Heart left ventricle (tissue), 16 donors: ENCODE results near the gene DUS4L. TPM values are rescaled to one million over a fixed set of nuclear protein-coding genes. Genes with fewer than 3 reads are reported as not detected.

Experiments used
- ATAC-seq, 4 donors: fragments of 200-7000 bp; cut with Tn5 transposase; one replicate each; pipeline ENCODE4 v1.9.1; 2020 to 2022; ENCODE audit warnings: moderate library complexity in 4 of 4, mild to moderate bottlenecking in 3 of 4, moderate number of reproducible peaks in 1 of 4
- DNase-seq, 5 donors: peaks; one replicate each; pipeline ENCODE4 v3.0.0-alpha.2; 2020
- H3K27ac ChIP-seq, 12 donors: fragments of 200-600 bp; sonication (generic) in 4 of 12; one replicate each; pipeline versions ENCODE4 v1.5.0 to v1.8.0; 2016 to 2022; ENCODE audit warnings: mild to moderate bottlenecking in 2 of 12
- H3K27me3 ChIP-seq, 9 donors: fragments of 200-600 bp; sonication (generic) in 2 of 9; one replicate each; pipeline versions ENCODE4 v1.5.1 to v1.8.0; 2016 to 2022; ENCODE audit warnings: mild to moderate bottlenecking in 3 of 9
- H3K36me3 ChIP-seq, 9 donors: fragments of 200-600 bp; sonication (generic) in 2 of 9; one replicate each; pipeline versions ENCODE4 v1.5.0 to v1.8.0; 2018 to 2022; ENCODE audit warnings: mild to moderate bottlenecking in 2 of 9
- H3K4me1 ChIP-seq, 12 donors: fragments of 200-600 bp; sonication (generic) in 4 of 12; one replicate each; pipeline versions ENCODE4 v1.5.0 to v1.8.0; 2016 to 2022; ENCODE audit warnings: mild to moderate bottlenecking in 3 of 12
- H3K4me3 ChIP-seq, 12 donors: fragments of 200-600 bp; sonication (generic) in 4 of 12; one replicate each; pipeline versions ENCODE4 v1.5.0 to v1.8.0; 2017 to 2022; ENCODE audit warnings: mild to moderate bottlenecking in 9 of 12, moderate library complexity in 4 of 12
- H3K9me3 ChIP-seq, 12 donors: fragments of 200-600 bp; sonication (generic) in 4 of 12; one replicate each; pipeline versions ENCODE4 v1.5.0 to v1.8.0; 2016 to 2022; ENCODE audit warnings: mild to moderate bottlenecking in 1 of 12
- POLR2A ChIP-seq, 2 donors: fragments of 450-650 bp; IDR thresholded peaks; one replicate each; pipeline ENCODE4 v1.6.1; 2017; ENCODE audit warnings: antibody characterized with exemption in 2 of 2, mild to moderate bottlenecking in 2 of 2, moderate library complexity in 2 of 2
- WGBS, 4 donors: extraction: QIAGEN DNeasy Blood & Tissue Kit in 2 of 4; methylation state at CpG; one replicate each; pipeline versions ENCODE4 v1.1.5 to v1.1.7; 2013 to 2018; 5-methylcytosine and 5-hydroxymethylcytosine counted together
- intact Hi-C, 10 donors: fragments of 100-400 bp; cut with DNase I; formaldehyde crosslinking; loops; one replicate each; pipeline versions ENCODE4 v1.11.1 to v1.14.2; 2022
- polyA plus RNA-seq, 2 donors: library from polyadenylated mRNA; stranded (reverse); fragments of 200-250 nt; gene quantifications; one replicate each; pipeline ENCODE4 v1.2.3, GENCODE V29; 2013
- total RNA-seq, 9 donors: library from RNA; depleted of rRNA in 2 of 9; stranded (reverse); fragments of >200 nt in 2 of 9; fragmentation: NEBNext Ultra II Directional in 3 of 9; extraction: Animal tissue kit (Norgen Biotek cat#: 25700) in 3 of 9; gene quantifications; one replicate each; pipeline versions ENCODE4 v1.1.0 to v1.2.4, GENCODE V29; 2016 to 2023
- TF ChIP-seq, protein P1 (sequence below), 12 donors: fragments of 200-600 bp; sonication (generic) in 4 of 12; IDR thresholded peaks; one replicate each; pipeline versions ENCODE4 v1.5.0 to v1.8.0; 2018 to 2022; ENCODE audit warnings: antibody characterized with exemption in 12 of 12, mild to moderate bottlenecking in 5 of 12
- donor health status: ischemic (EF 13 %, LVEDD 7.1; RV severe dilation, severe dysfunction).
- donor health status: healthy with polysubstance abuse.
- donor health status: DM: no; HTN: yes; CAD: no.
- donor health status: DM: no; HTN: no; CAD: no.
- donor health status: ischemic (EF 25% LVEDD 6.9; RV normal size, moderate dysfunction).
- donor health status: ischemic (EF 25% LVEDD 5.7; RV mildly dilated, moderate dysfunction).
- donor health status: healthy.
- donor health status: DM: yes; HTN: yes; CAD: no.
- donor health status: ischemic (EF 35%, LVEDD 5.7; RV mildly dilated, moderate dysfunction).
- donor health status: nonischemic (EF 11% LVEDD 7.7; RV severe dilation, severe dysfunction).
- donor health status: DM: yes; HTN: yes; CAD: no.
- donor health status: PGD.
- donor health status: ischemic (EF 29% LVEDD 5.4; RV normal size, mild dysfunction).
- donor health status: nonischemic (EF 23%, LVEDD 6.1; RV moderate dilation, normal function).

Gene DUS4L
- total and polyA plus RNA-seq, 11 donors = 4.5 to 11.7 (median 8.7) TPM

DNA sequence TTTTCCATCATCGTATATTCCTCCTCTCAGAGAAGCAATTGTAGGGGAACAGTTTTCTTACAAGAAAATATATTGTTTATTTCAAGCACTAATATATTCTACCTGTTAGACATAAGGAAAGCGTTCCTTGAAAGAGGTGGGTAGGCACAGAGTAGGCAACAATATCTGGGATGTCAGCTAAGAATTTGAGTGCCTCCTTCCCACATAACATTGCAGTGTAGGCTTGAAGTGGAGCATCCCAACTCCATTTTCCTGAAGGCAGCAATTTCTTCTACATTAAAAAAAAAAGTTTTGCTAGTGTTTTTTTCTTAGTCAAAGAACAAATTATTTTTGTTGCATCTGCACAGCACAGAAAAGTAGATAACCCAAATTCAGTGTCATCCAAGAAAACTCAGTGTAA, 37.0 kb downstream of the DUS4L start:
- Histone ChIP-seq H3K36me3 (peaks cover 0 to 92% (median 66%) of the 10 kb centered on the region in 9 donors), H3K27ac (no peak overlapping the region), H3K4me3 (no peak overlapping the region), H3K27me3 (no peaks in the 10 kb centered on the region), H3K9me3 (no peaks in the 10 kb centered on the region), H3K4me1 (peaks cover 2 to 27% (median 14%) of the 10 kb centered on the region in 12 donors)
- no peak for DNase-seq
- intact Hi-C loops = loop anchor here in 1 of 10 donors (10.0 kb wide), 1 partner anchor 416 kb away; no protein-coding TSS in a partner anchor
- WGBS, 4 donors = 84 to 92% (median 88%) methylated on average over 2 of the region's 2 CpGs
- no peak for ATAC-seq
- TF ChIP-seq, protein P1, sequence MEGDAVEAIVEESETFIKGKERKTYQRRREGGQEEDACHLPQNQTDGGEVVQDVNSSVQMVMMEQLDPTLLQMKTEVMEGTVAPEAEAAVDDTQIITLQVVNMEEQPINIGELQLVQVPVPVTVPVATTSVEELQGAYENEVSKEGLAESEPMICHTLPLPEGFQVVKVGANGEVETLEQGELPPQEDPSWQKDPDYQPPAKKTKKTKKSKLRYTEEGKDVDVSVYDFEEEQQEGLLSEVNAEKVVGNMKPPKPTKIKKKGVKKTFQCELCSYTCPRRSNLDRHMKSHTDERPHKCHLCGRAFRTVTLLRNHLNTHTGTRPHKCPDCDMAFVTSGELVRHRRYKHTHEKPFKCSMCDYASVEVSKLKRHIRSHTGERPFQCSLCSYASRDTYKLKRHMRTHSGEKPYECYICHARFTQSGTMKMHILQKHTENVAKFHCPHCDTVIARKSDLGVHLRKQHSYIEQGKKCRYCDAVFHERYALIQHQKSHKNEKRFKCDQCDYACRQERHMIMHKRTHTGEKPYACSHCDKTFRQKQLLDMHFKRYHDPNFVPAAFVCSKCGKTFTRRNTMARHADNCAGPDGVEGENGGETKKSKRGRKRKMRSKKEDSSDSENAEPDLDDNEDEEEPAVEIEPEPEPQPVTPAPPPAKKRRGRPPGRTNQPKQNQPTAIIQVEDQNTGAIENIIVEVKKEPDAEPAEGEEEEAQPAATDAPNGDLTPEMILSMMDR (IDR thresholded peaks at IDR 0.05) = no peak
- TF ChIP-seq POLR2A (IDR thresholded peaks at IDR 0.05) = no peak

DNA sequence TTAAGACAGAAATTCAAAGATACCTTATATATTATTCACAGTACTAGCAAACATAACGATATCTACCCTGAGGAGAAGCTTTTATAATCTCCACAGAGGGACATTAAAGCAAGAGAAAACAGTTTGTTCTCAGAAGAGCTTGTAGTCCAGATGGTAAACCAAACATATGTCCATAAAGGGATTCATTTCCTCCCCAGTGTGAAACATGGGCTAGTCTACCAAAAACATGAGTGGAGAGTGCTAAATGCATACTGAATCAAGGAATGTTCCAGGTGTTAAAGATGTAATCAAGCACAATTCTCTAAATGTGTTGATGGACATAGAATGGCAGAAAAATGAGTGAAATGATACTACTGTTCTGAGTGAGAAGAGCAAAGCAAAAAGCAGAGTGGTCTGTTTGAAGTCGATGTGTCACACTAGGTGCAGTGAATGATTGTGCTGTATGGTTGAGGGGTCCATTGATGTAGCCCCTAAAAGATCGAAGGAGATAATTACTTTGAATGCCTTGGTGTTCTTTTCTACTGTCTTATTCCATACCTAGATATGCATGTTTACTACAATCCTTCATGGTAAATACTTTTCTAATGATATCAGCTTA, 41.5 kb downstream of the DUS4L start:
- WGBS, 4 donors = 92 to 95% (median 92%) methylated on average over 3 of the region's 3 CpGs
- H3K27me3 ChIP-seq = no peaks in the 10 kb centered on the region
- no peak overlapping the region for H3K4me3 ChIP-seq
- TF ChIP-seq, protein P1 (IDR thresholded peaks at IDR 0.05) = no peak
- no peak for TF ChIP-seq POLR2A (IDR thresholded peaks at IDR 0.05)
- ATAC-seq = no peak
- peaks cover 0 to 73% (median 56%) of the 10 kb centered on the region in 9 donors for H3K36me3 ChIP-seq
- intact Hi-C loops = loop anchor here in 1 of 10 donors (10.0 kb wide), 1 partner anchor 421 kb away; no protein-coding TSS in a partner anchor
- peaks cover 0 to 21% (median 16%) of the 10 kb centered on the region in 12 donors for H3K4me1 ChIP-seq
- H3K9me3 ChIP-seq = no peaks in the 10 kb centered on the region
- no peak for DNase-seq
- no peak overlapping the region for H3K27ac ChIP-seq

DNA sequence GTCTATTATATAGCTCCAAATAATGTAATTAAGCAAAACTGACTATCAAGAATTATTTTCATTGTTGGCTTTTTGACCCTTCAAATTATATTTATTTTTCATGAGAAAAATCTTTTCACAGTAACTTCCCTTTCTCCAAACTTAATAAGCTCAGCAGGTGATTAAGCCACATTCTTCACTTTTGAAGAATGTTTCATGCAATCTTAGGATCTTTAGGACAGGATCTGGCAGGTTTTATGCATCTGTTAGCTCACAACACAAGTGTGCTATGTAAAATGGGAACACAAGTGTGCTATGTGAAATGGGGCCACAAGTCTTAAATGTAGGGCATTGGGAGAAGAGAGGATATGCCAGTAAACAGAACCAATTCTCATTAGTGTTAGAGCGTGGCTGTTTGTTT, 42.5 kb downstream of the DUS4L start:
- TF ChIP-seq, protein P1 (IDR thresholded peaks at IDR 0.05) = no peak
- peaks cover 0 to 63% (median 46%) of the 10 kb centered on the region in 9 donors for H3K36me3 ChIP-seq
- ATAC-seq = no peak
- no peak for DNase-seq
- H3K27me3 ChIP-seq = no peaks in the 10 kb centered on the region
- whole genome bisulfite sequencing, 4 donors = 97 to 100% (median 98%) methylated on average over 1 of the region's 1 CpG
- no peak overlapping the region for H3K27ac ChIP-seq
- H3K9me3 ChIP-seq = no peaks in the 10 kb centered on the region
- H3K4me3 ChIP-seq = no peak overlapping the region
- H3K4me1 ChIP-seq = peaks cover 0 to 26% (median 19%) of the 10 kb centered on the region in 12 donors
- intact Hi-C loops = loop anchor here in 1 of 10 donors (10.0 kb wide), 1 partner anchor 422 kb away; no protein-coding TSS in a partner anchor

- ATAC-seq = peak; percentile 55 to 86 (median 79)
- 2 to 20% (median 5%) methylated on average over 4 of the region's 4 CpGs for WGBS, 4 donors
- TF ChIP-seq, protein P1 (IDR thresholded peaks at IDR 0.05) = no peak
- TF ChIP-seq POLR2A (IDR thresholded peaks at IDR 0.05) = no peak
- intact Hi-C loops = loop anchor here in 1 of 10 donors (10.0 kb wide), 1 partner anchor 425 kb away; no protein-coding TSS in a partner anchor
- Histone ChIP-seq H3K4me1 (peaks cover 0 to 34% (median 19%) of the 10 kb centered on the region in 12 donors), H3K9me3 (no peaks in the 10 kb centered on the region), H3K4me3 (no peak overlapping the region), H3K27me3 (no peaks in the 10 kb centered on the region), H3K36me3 (peaks cover 0 to 54% (median 33%) of the 10 kb centered on the region in 9 donors), H3K27ac (peak overlapping the region; percentile 33 to 74 (median 58))
- no peak for DNase-seq
Observed at GRCh38 chr7:107609811-107610261, 46.1 kb downstream of the DUS4L start.
